ENCODE data around the gene SLITRK2. TPM values are rescaled to one million over a fixed set of nuclear protein-coding genes. Genes with fewer than 3 reads are reported as not detected.

The SLITRK2 gene
- total RNA-seq, 2 experiments from 2014 or later = not detected

GRCh38 chrX:145825896-145826295 is 8.3 kb downstream of the SLITRK2 start:
- no peak for DNase-seq
- H3K27ac Mint-ChIP-seq = no peak overlapping the region
- H3K9me3 Mint-ChIP-seq = no peaks in the 10 kb centered on the region
- POLR2A ChIA-PET = no interaction called here
- H3K4me3 Mint-ChIP-seq = no peak overlapping the region
- no peaks in the 10 kb centered on the region for H3K4me1 Mint-ChIP-seq
- no peak for ATAC-seq (ENCODE audit: low read depth)
- peaks cover 8% of the 10 kb centered on the region for H3K27me3 Mint-ChIP-seq
- H3K36me3 Mint-ChIP-seq = no peaks in the 10 kb centered on the region

DNA sequence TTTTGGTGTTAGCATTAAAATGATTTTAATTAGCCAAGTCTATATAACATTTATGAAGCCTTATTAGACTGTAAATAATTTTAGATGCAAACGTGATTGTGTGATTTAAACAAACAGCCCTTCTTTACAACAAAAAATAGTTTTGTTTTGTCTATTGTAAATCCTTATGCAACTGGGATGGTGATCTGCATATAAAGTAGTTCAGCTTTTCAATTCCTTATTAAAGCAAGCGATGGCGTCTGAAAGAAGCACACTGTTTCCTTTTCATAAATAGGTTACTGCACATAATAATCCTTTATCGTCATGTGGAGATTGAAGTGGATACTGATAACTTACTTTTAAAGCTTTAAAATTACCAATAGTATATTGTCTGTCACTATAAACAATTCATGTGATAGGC is 8.8 kb downstream of the SLITRK2 start:
- POLR2A ChIA-PET = no interaction called here
- ATAC-seq (ENCODE audit: low read depth) (no peak), DNase-seq (no peak)
- H3K4me3 Mint-ChIP-seq = no peak overlapping the region
- H3K27me3 Mint-ChIP-seq = peaks cover 6% of the 10 kb centered on the region
- H3K36me3 Mint-ChIP-seq = no peaks in the 10 kb centered on the region
- H3K27ac Mint-ChIP-seq = no peak overlapping the region
- H3K4me1 Mint-ChIP-seq = no peaks in the 10 kb centered on the region
- H3K9me3 Mint-ChIP-seq = no peaks in the 10 kb centered on the region

DNA sequence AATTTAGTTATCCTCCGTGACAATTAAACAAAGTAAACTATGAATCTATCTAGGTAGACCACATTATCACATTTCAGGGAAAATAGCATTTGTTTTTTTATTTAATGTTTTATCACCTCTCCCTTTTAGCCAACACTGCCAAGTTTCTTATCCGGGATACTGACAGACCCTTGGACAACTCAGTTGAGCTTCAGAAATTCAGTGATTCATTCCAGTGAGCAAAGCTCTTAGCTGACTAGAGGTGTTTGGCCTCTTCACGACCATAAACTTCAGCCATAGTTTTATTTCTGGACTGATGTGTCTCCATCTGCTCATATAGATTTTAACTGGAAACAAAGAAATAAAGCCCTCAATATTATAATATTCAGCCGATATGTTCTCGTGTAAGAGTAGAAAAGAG is 15.2 kb downstream of the SLITRK2 start:
- ATAC-seq (ENCODE audit: low read depth) (no peak), DNase-seq (no peak)
- Mint-ChIP-seq H3K27me3 (no peaks in the 10 kb centered on the region), H3K4me3 (no peak overlapping the region), H3K9me3 (no peaks in the 10 kb centered on the region), H3K36me3 (no peaks in the 10 kb centered on the region), H3K27ac (no peak overlapping the region), H3K4me1 (no peaks in the 10 kb centered on the region)
- POLR2A ChIA-PET = no interaction called here

- Mint-ChIP-seq H3K27me3 (no peaks in the 10 kb centered on the region), H3K4me3 (no peak overlapping the region), H3K36me3 (no peaks in the 10 kb centered on the region), H3K27ac (no peak overlapping the region), H3K9me3 (no peaks in the 10 kb centered on the region), H3K4me1 (no peaks in the 10 kb centered on the region)
- POLR2A ChIA-PET = no interaction called here
- DNase-seq (no peak), ATAC-seq (ENCODE audit: low read depth) (no peak)
Measured at GRCh38 chrX:145840531-145840930, 22.9 kb downstream of the SLITRK2 start.

DNA sequence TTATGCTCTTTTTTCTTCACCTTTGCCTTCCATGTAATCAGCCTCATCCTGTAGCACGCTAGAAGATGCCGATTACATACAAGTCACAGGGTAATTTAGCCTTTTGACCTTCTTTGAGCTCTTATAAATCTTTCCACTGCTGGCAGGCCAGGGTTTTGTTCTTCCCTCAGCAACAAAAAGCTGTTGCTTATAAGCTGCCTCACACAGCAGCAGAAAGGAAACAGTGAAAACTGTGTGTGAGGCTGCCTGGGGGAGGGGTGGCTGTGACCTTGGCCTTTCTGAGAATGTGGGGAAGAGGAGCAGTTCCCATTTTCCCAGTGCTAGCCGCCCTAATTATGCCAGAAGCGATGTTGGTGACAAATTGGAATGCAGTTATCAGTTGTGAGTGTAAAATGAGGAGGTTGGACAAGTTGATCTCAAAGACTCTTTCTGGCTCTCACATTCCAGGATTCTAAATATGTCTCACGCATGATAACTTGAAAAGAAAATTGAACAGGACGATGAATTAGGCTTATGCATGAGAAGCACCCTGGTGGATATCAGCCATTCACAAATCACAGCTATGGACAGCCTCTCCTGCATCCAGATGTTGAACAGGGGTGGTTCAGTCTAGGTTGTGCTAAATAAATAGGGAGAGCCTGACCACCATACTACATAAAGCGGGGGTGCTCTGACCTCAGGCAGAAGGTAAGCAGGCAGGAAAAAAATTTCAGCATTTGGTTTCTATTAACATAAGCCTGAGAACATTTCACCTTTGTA is 25.7 kb downstream of the SLITRK2 start:
- DNase-seq = no peak
- H3K4me3 Mint-ChIP-seq = no peak overlapping the region
- H3K27me3 Mint-ChIP-seq = no peaks in the 10 kb centered on the region
- POLR2A ChIA-PET = no interaction called here
- no peaks in the 10 kb centered on the region for H3K4me1 Mint-ChIP-seq
- ATAC-seq (ENCODE audit: low read depth) = no peak
- H3K36me3 Mint-ChIP-seq = no peaks in the 10 kb centered on the region
- no peak overlapping the region for H3K27ac Mint-ChIP-seq
- no peaks in the 10 kb centered on the region for H3K9me3 Mint-ChIP-seq

- POLR2A ChIA-PET = no interaction called here
- no peak for DNase-seq
- H3K4me3 Mint-ChIP-seq = no peak overlapping the region
Measured at GRCh38 chrX:145844886-145845285, 27.3 kb downstream of the SLITRK2 start.

DNA sequence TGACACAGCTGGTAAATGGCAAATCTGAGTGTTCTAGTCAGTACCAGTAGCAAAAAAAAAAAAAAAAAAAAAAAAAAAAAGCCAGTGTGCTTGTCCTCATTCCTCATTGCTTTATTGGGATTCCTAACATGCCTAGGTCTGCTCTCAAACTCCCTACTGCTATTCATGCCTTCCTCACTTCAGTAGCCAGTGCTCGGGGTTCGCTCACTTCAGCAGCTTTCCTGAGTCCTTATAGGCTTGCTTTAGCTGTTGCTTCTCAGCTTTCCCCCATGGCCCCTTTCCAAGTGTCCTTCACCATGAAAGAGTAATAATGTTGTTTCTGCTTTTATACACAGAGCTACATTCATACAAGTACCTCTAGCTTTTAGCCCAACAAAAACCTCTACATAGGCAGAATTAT is 30.8 kb downstream of the SLITRK2 start:
- no peaks in the 10 kb centered on the region for H3K9me3 Mint-ChIP-seq
- DNase-seq (no peak), ATAC-seq (ENCODE audit: low read depth) (no peak)
- no peaks in the 10 kb centered on the region for H3K36me3 Mint-ChIP-seq
- H3K4me3 Mint-ChIP-seq = no peak overlapping the region
- no peaks in the 10 kb centered on the region for H3K27me3 Mint-ChIP-seq
- no peak overlapping the region for H3K27ac Mint-ChIP-seq
- POLR2A ChIA-PET = no interaction called here
- H3K4me1 Mint-ChIP-seq = no peaks in the 10 kb centered on the region

More at GRCh38 chrX:145844886-145845285, 27.3 kb downstream of the SLITRK2 start:
- ATAC-seq (ENCODE audit: low read depth) = no peak
- Mint-ChIP-seq H3K27me3 (no peaks in the 10 kb centered on the region), H3K4me1 (no peaks in the 10 kb centered on the region), H3K36me3 (no peaks in the 10 kb centered on the region), H3K9me3 (no peaks in the 10 kb centered on the region), H3K27ac (no peak overlapping the region)

- DNase-seq (no peak), ATAC-seq (ENCODE audit: low read depth) (no peak)
- no peaks in the 10 kb centered on the region for H3K36me3 Mint-ChIP-seq
- no peaks in the 10 kb centered on the region for H3K4me1 Mint-ChIP-seq
- H3K27ac Mint-ChIP-seq = no peak overlapping the region
- POLR2A ChIA-PET = no interaction called here
- H3K27me3 Mint-ChIP-seq = no peaks in the 10 kb centered on the region
- H3K9me3 Mint-ChIP-seq = no peaks in the 10 kb centered on the region
- no peak overlapping the region for H3K4me3 Mint-ChIP-seq
Measured at GRCh38 chrX:145848857-145849256, 31.2 kb downstream of the SLITRK2 start.

DNA sequence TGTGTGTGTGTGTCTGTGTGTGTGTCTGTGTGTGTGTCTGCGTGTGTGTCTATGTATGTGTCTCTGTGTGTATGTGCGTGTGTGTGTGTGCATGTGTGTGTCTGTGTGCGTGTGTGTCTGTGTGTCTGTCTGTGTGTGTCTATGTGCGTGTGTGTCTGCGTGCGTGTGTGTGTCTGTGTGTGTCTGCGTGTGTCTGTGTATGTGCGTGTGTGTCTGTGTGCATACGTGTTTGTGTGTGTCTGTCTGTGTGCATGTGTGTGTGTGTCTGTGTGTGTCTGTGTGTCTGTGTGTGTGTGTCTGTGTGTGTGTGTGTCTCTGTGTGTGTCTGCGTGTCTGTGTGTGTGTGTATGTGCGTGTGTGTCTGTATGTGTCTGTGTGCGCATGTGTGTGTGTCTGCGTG is 35.6 kb downstream of the SLITRK2 start:
- Mint-ChIP-seq H3K4me1 (no peaks in the 10 kb centered on the region), H3K27me3 (no peaks in the 10 kb centered on the region), H3K36me3 (no peaks in the 10 kb centered on the region), H3K27ac (no peak overlapping the region), H3K4me3 (no peak overlapping the region), H3K9me3 (no peaks in the 10 kb centered on the region)
- DNase-seq (no peak), ATAC-seq (ENCODE audit: low read depth) (no peak)
- POLR2A ChIA-PET = no interaction called here

DNA sequence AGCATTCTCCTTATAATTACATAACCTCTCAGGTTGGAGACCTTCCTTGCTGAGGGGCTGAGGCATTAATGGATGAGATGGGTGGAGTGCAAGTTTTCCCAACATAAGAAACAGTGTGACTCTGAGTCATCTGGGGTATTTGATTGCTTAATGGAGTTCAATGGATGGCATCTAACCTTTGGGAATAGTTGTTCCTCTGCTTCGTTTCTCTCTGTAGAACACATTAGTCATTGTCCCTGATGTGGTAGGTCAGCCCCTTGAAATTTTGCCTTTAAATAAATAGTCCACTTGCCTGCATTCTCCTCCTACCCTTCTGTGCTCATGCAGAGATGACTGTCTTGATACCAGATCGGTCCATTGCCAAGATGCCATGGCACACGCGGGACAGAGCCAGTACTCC is 38.6 kb downstream of the SLITRK2 start:
- Mint-ChIP-seq H3K27me3 (no peaks in the 10 kb centered on the region), H3K4me3 (no peak overlapping the region), H3K27ac (no peak overlapping the region), H3K4me1 (no peaks in the 10 kb centered on the region), H3K36me3 (no peaks in the 10 kb centered on the region), H3K9me3 (no peaks in the 10 kb centered on the region)
- POLR2A ChIA-PET = no interaction called here
- no peak for DNase-seq
- no peak for ATAC-seq (ENCODE audit: low read depth)

- Mint-ChIP-seq H3K4me1 (no peaks in the 10 kb centered on the region), H3K4me3 (no peak overlapping the region), H3K27ac (no peak overlapping the region), H3K27me3 (no peaks in the 10 kb centered on the region), H3K36me3 (no peaks in the 10 kb centered on the region), H3K9me3 (no peaks in the 10 kb centered on the region)
- POLR2A ChIA-PET = no interaction called here
- no peak for ATAC-seq (ENCODE audit: low read depth)
- no peak for DNase-seq
Measured at GRCh38 chrX:145861818-145862217, 44.2 kb downstream of the SLITRK2 start.

DNA sequence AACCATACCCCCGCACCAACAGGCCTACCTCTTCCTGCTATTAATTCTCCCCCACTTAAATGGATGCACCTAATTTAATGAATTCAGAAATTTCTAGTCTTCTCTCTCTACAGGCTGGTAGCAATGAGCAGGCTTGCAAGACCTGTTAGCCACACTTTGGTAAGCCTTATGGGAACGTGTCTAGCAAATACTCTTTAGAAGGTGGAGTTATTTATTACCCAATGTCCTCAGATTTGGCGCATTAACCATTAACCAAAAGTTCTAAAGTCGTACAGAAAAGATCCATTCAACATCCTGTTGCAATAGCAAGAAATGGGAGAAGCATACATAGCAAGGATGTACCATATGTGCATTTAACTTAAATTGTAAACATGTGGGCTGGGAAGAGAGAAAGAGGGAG is 47.5 kb downstream of the SLITRK2 start:
- DNase-seq (no peak), ATAC-seq (ENCODE audit: low read depth) (no peak)
- Mint-ChIP-seq H3K36me3 (no peaks in the 10 kb centered on the region), H3K9me3 (no peaks in the 10 kb centered on the region), H3K4me1 (no peaks in the 10 kb centered on the region), H3K27me3 (no peaks in the 10 kb centered on the region), H3K4me3 (no peak overlapping the region), H3K27ac (no peak overlapping the region)
- POLR2A ChIA-PET = no interaction called here

Measured in activated naive CD8-positive, alpha-beta T cell treated with anti-CD3 and anti-CD28 coated beads, Interleukin-2, amount 10 ng/mL, durations not matched to agents 7 days and 5 days (primary cell).